GM23248 (cell line): Measurements from ENCODE around the gene NDUFS6. TPM values are rescaled to one million over a fixed set of nuclear protein-coding genes. Genes with fewer than 3 reads are reported as not detected.

ENCODE experiments used
- DNase-seq: peaks from one replicate; pipeline ENCODE4 v3.0.0-alpha.2; 2015
- H2AFZ ChIP-seq: fragments of 200-600 bp; sonication (generic); 2 replicates; pipeline ENCODE4 v1.6.1; 2016; ENCODE audit warnings: antibody characterized with exemption
- H3F3A ChIP-seq: fragments of 200-600 bp; sonication (generic); 2 replicates; pipeline ENCODE4 v1.6.1; 2016; ENCODE audit warnings: mild to moderate bottlenecking, antibody characterized with exemption, mixed run types; ENCODE audit not compliant: insufficient read depth
- H3K27ac ChIP-seq: fragments of 200-600 bp; sonication (generic); 2 replicates; pipeline ENCODE4 v1.5.1; 2016; ENCODE audit warnings: mild to moderate bottlenecking
- H3K27me3 ChIP-seq: fragments of 200-600 bp; sonication (generic); replicated peaks from 2 replicates; pipeline ENCODE4 v1.6.1; 2016; ENCODE audit warnings: mild to moderate bottlenecking; ENCODE audit not compliant: insufficient read depth
- H3K36me3 ChIP-seq: fragments of 200-600 bp; sonication (generic); 2 replicates; pipeline ENCODE4 v1.6.1; 2016; ENCODE audit warnings: low read depth, mild to moderate bottlenecking
- H3K4me1 ChIP-seq: fragments of 200-600 bp; sonication (generic); 2 replicates; pipeline ENCODE4 v1.6.1; 2016; ENCODE audit warnings: mild to moderate bottlenecking; ENCODE audit not compliant: insufficient read depth
- H3K4me2 ChIP-seq: fragments of 200-600 bp; sonication (generic); one replicate; pipeline ENCODE4 v1.6.1; 2016; ENCODE audit warnings: mild to moderate bottlenecking; ENCODE audit not compliant: unreplicated experiment
- H3K4me3 ChIP-seq: fragments of 200-600 bp; sonication (generic); 2 replicates; pipeline ENCODE4 v1.5.1; 2016; ENCODE audit warnings: mild to moderate bottlenecking
- H3K79me2 ChIP-seq: fragments of 200-600 bp; sonication (generic); 2 replicates; pipeline ENCODE4 v1.6.1; 2016; ENCODE audit warnings: mild to moderate bottlenecking; ENCODE audit not compliant: insufficient read depth
- H3K9ac ChIP-seq: fragments of 200-600 bp; sonication (generic); 2 replicates; pipeline ENCODE4 v1.6.1; 2016; ENCODE audit warnings: mild to moderate bottlenecking
- H3K9me2 ChIP-seq: fragments of 200-600 bp; sonication (generic); 2 replicates; pipeline ENCODE4 v1.6.1; 2016; ENCODE audit warnings: mixed run types, mild to moderate bottlenecking, moderate library complexity; ENCODE audit not compliant: insufficient read depth
- H3K9me3 ChIP-seq: fragments of 200-600 bp; sonication (generic); one replicate; pipeline ENCODE4 v1.6.1; 2017; ENCODE audit warnings: low read depth
- H4K20me1 ChIP-seq: fragments of 200-600 bp; sonication (generic); 2 replicates; pipeline ENCODE4 v1.6.0; 2016; ENCODE audit not compliant: insufficient read depth
- EZH2 ChIP-seq: fragments of 200-600 bp; sonication (generic); IDR thresholded peaks from 2 replicates; pipeline ENCODE4 v1.6.1; 2018; ENCODE audit warnings: antibody characterized with exemption, mild to moderate bottlenecking; ENCODE audit not compliant: insufficient read depth, poor library complexity, severe bottlenecking
- EZH2phosphoT487 ChIP-seq: fragments of 200-600 bp; sonication (generic); IDR thresholded peaks from 2 replicates; pipeline ENCODE4 v1.6.1; 2018; ENCODE audit warnings: antibody characterized with exemption, moderate library complexity, mild to moderate bottlenecking, low read depth; ENCODE audit not compliant: insufficient read depth
- WGBS, 2 experiments: methylation state at CpG; one replicate each; pipeline ENCODE4 v1.1.6; 2015 to 2017; ENCODE audit warnings: low lambda C conversion rate in 2 of 2, low coverage in 1 of 2; ENCODE audit errors: missing lambda C conversion rate in 2 of 2; 5-methylcytosine and 5-hydroxymethylcytosine counted together
- in situ Hi-C: fragments of 300-500 bp; cut with MboI; formaldehyde crosslinking; loops from 2 replicates; pipeline ENCODE4 v1.15.0; 2020
- polyA plus RNA-seq: library from polyadenylated mRNA; unstranded; fragments of >200 nt; fragmentation: Nextera tagmentation; extraction: Ambion mirVana; gene quantifications from 2 replicates; pipeline ENCODE4 v1.2.1, GENCODE V29; 2016
- total RNA-seq: library from RNA; depleted of rRNA; stranded (reverse); fragments of >200 nt; shearing (Covaris generic); gene quantifications from 2 replicates; pipeline ENCODE4 v1.2.3, GENCODE V29; 2014

Gene NDUFS6
- total and polyA plus RNA-seq, 2 experiments from 2014 or later = 39.6 to 106 TPM

GRCh38 chr5:1827025-1827885 lies 26.0 kb downstream of the NDUFS6 start:
- H3K9me3 ChIP-seq = no peaks in the 10 kb centered on the region
- H3K36me3 ChIP-seq = 0 out of 2 replicates have a peak, but pooled peaks cover 3% of the 10 kb centered on the region
- H3F3A ChIP-seq = no peaks in the 10 kb centered on the region
- no peaks in the 10 kb centered on the region for H3K9me2 ChIP-seq
- DNase-seq = no peak
- no peaks in the 10 kb centered on the region for H3K79me2 ChIP-seq
- H3K9ac ChIP-seq = no peak overlapping the region
- no peak overlapping the region for H2AFZ ChIP-seq
- in situ Hi-C loops = no loop called here
- WGBS, 2 experiments = 92 to 95% methylated on average over 26 of the region's 26 CpGs
- H3K4me3 ChIP-seq = no peak overlapping the region
- H4K20me1 ChIP-seq = no peaks in the 10 kb centered on the region
- TF ChIP-seq EZH2 (no peak), EZH2phosphoT487 (no peak)
- no peaks in the 10 kb centered on the region for H3K4me1 ChIP-seq
- no peak overlapping the region for H3K27ac ChIP-seq
- no peak overlapping the region for H3K4me2 ChIP-seq
- H3K27me3 ChIP-seq = no peaks in the 10 kb centered on the region

DNA sequence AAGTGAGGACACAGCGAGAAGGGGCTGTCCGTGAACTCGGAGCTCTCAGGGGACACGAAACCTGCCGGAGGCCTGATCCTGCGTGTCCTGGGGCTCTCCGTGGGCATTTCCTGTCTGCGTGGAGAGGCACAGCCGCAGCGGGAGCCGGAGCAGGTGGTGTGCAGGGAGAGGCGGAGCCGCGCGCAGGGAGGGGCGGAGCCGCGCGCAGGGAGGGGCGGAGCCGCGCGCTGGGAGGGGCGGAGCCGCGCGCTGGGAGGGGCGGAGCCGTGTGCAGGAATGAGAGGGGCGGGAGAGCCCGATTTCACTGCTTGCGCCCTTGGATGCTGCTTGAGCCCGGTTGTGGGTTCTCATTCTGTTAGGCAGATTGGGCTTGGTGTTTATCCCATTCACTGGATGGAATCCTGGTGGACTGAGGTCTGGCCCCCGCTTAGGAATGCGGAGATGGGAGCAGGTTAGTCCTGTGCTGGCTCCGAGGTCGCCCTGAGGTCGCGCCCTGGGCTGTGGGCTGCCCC lies 26.7 kb downstream of the NDUFS6 start:
- 91 to 93% methylated on average over 20 to 32 of the region's 39 CpGs for WGBS, 2 experiments
- Histone ChIP-seq H3K4me2 (no peak overlapping the region), H3K9me2 (no peaks in the 10 kb centered on the region), H4K20me1 (no peaks in the 10 kb centered on the region), H3K4me1 (no peaks in the 10 kb centered on the region), H3K36me3 (0 out of 2 replicates have a peak, but pooled peaks cover 3% of the 10 kb centered on the region), H3K27ac (no peak overlapping the region), H3F3A (no peaks in the 10 kb centered on the region), H2AFZ (no peak overlapping the region), H3K9me3 (no peaks in the 10 kb centered on the region), H3K4me3 (no peak overlapping the region), H3K27me3 (no peaks in the 10 kb centered on the region), H3K9ac (no peak overlapping the region), H3K79me2 (no peaks in the 10 kb centered on the region)
- in situ Hi-C loops = no loop called here
- no peak for DNase-seq
- TF ChIP-seq EZH2 = no peak
- TF ChIP-seq EZH2phosphoT487 = no peak

DNA sequence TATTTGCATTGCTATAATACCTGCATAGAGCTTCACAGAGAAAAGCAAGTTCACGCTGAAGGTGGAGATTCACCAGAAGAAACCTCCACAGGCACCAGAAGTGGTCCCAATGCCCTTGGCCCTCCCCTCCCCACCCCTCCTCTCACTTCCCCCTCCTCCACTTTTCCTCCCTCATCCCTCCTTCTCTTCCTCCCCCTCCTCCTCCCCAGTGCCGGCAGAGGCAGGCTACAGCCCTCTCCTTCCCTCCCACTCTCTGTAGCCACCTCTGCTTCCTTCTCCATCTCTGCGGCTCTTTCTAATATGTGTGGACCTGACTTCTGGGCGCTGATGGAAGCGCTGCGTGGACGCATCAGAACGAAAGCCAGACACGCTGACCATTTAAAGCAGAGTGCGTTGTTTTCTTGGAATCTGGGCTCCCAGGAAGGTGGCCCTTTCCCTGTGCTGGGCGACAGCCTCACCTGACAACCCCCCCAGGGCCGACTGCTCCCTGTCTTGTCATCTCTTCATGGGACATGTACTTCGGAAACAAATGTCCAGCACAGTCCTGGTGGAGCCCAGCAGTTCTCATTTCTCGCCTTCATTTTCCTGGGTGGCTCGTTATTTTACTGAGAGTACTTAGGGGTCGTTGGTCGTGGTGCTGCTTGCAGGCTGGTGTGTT lies 29.5 kb downstream of the NDUFS6 start:
- no peaks in the 10 kb centered on the region for H3K9me3 ChIP-seq
- no peaks in the 10 kb centered on the region for H4K20me1 ChIP-seq
- H3K27me3 ChIP-seq = peaks cover 14% of the 10 kb centered on the region; the same call in 1 of the 2 replicates
- no peak overlapping the region for H3K27ac ChIP-seq
- H3K4me2 ChIP-seq = no peak overlapping the region
- no peaks in the 10 kb centered on the region for H3K4me1 ChIP-seq
- H3F3A ChIP-seq = no peaks in the 10 kb centered on the region
- H3K79me2 ChIP-seq = no peaks in the 10 kb centered on the region
- WGBS, 2 experiments = 83 to 86% methylated on average over 16 to 17 of the region's 17 CpGs
- H3K9me2 ChIP-seq = no peaks in the 10 kb centered on the region
- H3K36me3 ChIP-seq = 0 out of 2 replicates have a peak, but pooled peaks cover 3% of the 10 kb centered on the region
- H3K4me3 ChIP-seq = no peak overlapping the region
- in situ Hi-C loops = no loop called here
- no peak overlapping the region for H2AFZ ChIP-seq
- DNase-seq = no peak
- TF ChIP-seq EZH2phosphoT487 = no peak
- no peak for TF ChIP-seq EZH2
- H3K9ac ChIP-seq = no peak overlapping the region

DNA sequence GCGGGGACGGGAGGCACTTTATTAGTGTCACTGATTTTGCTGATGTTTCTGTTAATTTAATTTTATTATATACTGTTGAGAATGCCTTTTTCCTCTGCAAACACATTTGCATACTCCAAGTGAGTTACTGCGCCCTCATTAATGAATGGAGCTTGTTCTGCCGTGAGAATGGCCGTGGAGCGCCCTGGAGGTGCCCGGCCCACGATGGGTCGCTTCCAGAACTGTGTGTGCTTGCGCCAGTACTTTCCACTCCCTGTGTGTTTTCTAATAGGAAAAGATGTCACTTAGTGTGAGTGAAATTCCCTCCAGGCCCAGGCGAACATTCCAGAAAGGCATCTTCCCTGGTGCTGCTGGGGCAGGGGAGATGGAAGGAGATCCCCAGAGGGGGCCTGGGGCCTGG lies 30.1 kb downstream of the NDUFS6 start:
- DNase-seq = no peak

More for the DNA sequence above, 30.1 kb downstream of the NDUFS6 start:
- no peaks in the 10 kb centered on the region for H3K79me2 ChIP-seq
- H3K4me1 ChIP-seq = no peaks in the 10 kb centered on the region
- no peak for TF ChIP-seq EZH2
- H3K27ac ChIP-seq = no peak overlapping the region
- H3K9me3 ChIP-seq = no peaks in the 10 kb centered on the region
- H4K20me1 ChIP-seq = no peaks in the 10 kb centered on the region
- H3K9me2 ChIP-seq = no peaks in the 10 kb centered on the region
- no peak overlapping the region for H3K4me3 ChIP-seq
- H3K4me2 ChIP-seq = no peak overlapping the region
- no peak overlapping the region for H3K9ac ChIP-seq
- 77 to 81% methylated on average over 11 of the region's 11 CpGs for WGBS, 2 experiments
- no peaks in the 10 kb centered on the region for H3K36me3 ChIP-seq
- in situ Hi-C loops = no loop called here
- no peak overlapping the region for H2AFZ ChIP-seq
- H3F3A ChIP-seq = no peaks in the 10 kb centered on the region
- H3K27me3 ChIP-seq = peaks cover 19% of the 10 kb centered on the region
